Right atrium auricular region (tissue), 2 donors: ENCODE measurements around the gene NFASC. TPM values are rescaled to one million over a fixed set of nuclear protein-coding genes. Genes with fewer than 3 reads are reported as not detected.

ENCODE experiments used
- DNase-seq: peaks from one replicate; pipeline ENCODE4 v3.0.0-alpha.2; 2019; ENCODE audit warnings: low spot score
- H3K27ac ChIP-seq, 2 donors: fragments of 200-600 bp; sonication (generic); 1 replicate in 1 of 2; 2 replicates in 1 of 2; pipeline ENCODE4 v1.5.1; 2016 to 2019
- H3K27me3 ChIP-seq, 2 donors: fragments of 200-600 bp; sonication (generic); one replicate each; pipeline versions ENCODE4 v1.5.1 to v1.6.0; 2017 to 2019
- H3K36me3 ChIP-seq: fragments of 200-600 bp; sonication (generic); one replicate; pipeline ENCODE4 v1.5.1; 2016
- H3K4me1 ChIP-seq, 2 donors: fragments of 200-600 bp; sonication (generic); one replicate each; pipeline versions ENCODE4 v1.5.1 to v1.6.0; 2017 to 2019
- H3K4me3 ChIP-seq, 2 donors: fragments of 200-600 bp; sonication (generic); 1 replicate in 1 of 2; 2 replicates in 1 of 2; pipeline ENCODE4 v1.5.1; 2017 to 2019; ENCODE audit warnings: mild to moderate bottlenecking in 1 of 2, moderate library complexity in 1 of 2
- H3K9me3 ChIP-seq, 2 donors: fragments of 200-600 bp; sonication (generic); one replicate each; pipeline ENCODE4 v1.5.1; 2019
- CTCF ChIP-seq, 2 donors: fragments of 200-600 bp; sonication (generic); IDR thresholded peaks; one replicate each; pipeline ENCODE4 v1.5.1; 2019; ENCODE audit warnings: antibody characterized with exemption in 2 of 2
- total RNA-seq, 2 donors: library from RNA; depleted of rRNA; stranded (reverse); fragments of >200 nt; gene quantifications; one replicate each; pipeline ENCODE4 v1.1.0, GENCODE V29; 2016

NFASC gene
- total RNA-seq, 2 donors from 2014 or later, result 38.5 to 45.9 TPM

GRCh38 chr1:205068457-205069040 lies 197.9 kb downstream of the NFASC start:
- no peak overlapping the region for H3K4me3 ChIP-seq
- H3K4me1 ChIP-seq, result peaks cover 0 to 6% of the 10 kb centered on the region in 2 donors
- no peaks in the 10 kb centered on the region for H3K9me3 ChIP-seq
- no peaks in the 10 kb centered on the region for H3K27me3 ChIP-seq
- H3K36me3 ChIP-seq, result no peaks in the 10 kb centered on the region
- TF ChIP-seq CTCF (IDR thresholded peaks at IDR 0.05), result no peak
- no peak for DNase-seq
- H3K27ac ChIP-seq, result no peak overlapping the region

GRCh38 chr1:205069371-205070125 lies 198.9 kb downstream of the NFASC start:
- TF ChIP-seq CTCF (IDR thresholded peaks at IDR 0.05), result no peak
- Histone ChIP-seq H3K4me3 (no peak overlapping the region), H3K36me3 (no peaks in the 10 kb centered on the region), H3K4me1 (peaks cover 0 to 6% of the 10 kb centered on the region in 2 donors), H3K27ac (no peak overlapping the region), H3K27me3 (no peaks in the 10 kb centered on the region), H3K9me3 (no peaks in the 10 kb centered on the region)
- DNase-seq, result no peak

DNA sequence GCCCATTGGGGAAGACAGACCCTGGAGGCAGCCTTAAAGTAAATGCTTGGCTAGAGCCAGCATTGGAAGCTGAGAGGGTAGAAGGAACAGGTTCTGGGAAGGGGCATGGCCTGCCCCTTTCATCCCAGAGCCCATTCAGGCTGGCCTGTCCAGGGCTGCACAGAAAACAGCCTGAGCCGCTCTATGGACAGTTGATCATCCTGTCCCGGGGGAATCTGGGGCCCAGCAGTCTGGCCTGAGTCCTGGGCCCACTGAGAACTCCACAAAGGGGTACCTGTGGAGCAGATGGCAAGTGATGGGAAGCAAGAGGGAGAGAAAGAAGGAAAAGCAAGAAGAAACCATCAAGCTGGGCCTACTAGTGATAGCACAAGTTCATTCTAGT lies 200.4 kb downstream of the NFASC start:
- Histone ChIP-seq H3K27ac (no peak overlapping the region), H3K4me3 (no peak overlapping the region), H3K36me3 (no peaks in the 10 kb centered on the region), H3K27me3 (no peaks in the 10 kb centered on the region), H3K9me3 (no peaks in the 10 kb centered on the region), H3K4me1 (peaks cover 0 to 6% of the 10 kb centered on the region in 2 donors)
- no peak for TF ChIP-seq CTCF (IDR thresholded peaks at IDR 0.05)
- no peak for DNase-seq

- no peak for DNase-seq
- TF ChIP-seq CTCF (IDR thresholded peaks at IDR 0.05), result no peak
- H3K27ac ChIP-seq, result no peak overlapping the region
- peaks cover 0 to 12% of the 10 kb centered on the region in 2 donors for H3K4me1 ChIP-seq
- H3K36me3 ChIP-seq, result no peaks in the 10 kb centered on the region
- H3K4me3 ChIP-seq, result no peak overlapping the region
- H3K9me3 ChIP-seq, result no peaks in the 10 kb centered on the region
- H3K27me3 ChIP-seq, result no peaks in the 10 kb centered on the region
These were observed 201.1 kb downstream of the NFASC start for GRCh38 chr1:205071801-205072200.

DNA sequence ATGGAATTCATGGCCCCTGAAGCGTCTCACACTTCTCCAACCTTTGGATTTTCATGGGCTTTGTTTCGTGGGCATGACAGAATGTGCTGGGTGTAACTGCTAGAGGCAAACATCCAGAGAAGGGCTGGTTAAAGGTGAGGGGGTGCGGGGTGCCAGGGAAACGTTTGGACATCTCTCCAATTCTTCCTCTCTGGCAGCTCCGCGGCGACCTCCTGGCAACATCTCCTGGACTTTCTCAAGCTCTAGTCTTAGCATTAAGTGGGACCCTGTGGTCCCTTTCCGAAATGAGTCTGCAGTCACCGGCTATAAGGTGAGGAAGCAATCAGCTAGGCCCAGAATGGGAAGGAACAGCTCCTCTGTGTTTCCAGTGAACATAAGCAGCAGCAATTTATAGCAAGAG lies 201.6 kb downstream of the NFASC start:
- no peak for TF ChIP-seq CTCF (IDR thresholded peaks at IDR 0.05)
- no peak for DNase-seq
- Histone ChIP-seq H3K4me3 (no peak overlapping the region), H3K9me3 (no peaks in the 10 kb centered on the region), H3K36me3 (no peaks in the 10 kb centered on the region), H3K27me3 (no peaks in the 10 kb centered on the region), H3K27ac (no peak overlapping the region), H3K4me1 (peaks cover 0 to 17% of the 10 kb centered on the region in 2 donors)

Other genes with a start within 250 kb of the NFASC start
- gene LRRN2, start 185.1 kb upstream of the NFASC start, total RNA-seq, result 1 to 10 TPM; 6.6 to 8.2 TPM
- under 1 TPM; 0.41 to 0.67 TPM for gene CNTN2, start 172.3 kb downstream of the NFASC start, total RNA-seq
- gene TMEM81, start 213.6 kb downstream of the NFASC start, total RNA-seq, result 1 to 10 TPM; 2.4 to 2.9 TPM